H9 (cell line): ENCODE results near the gene ANK2. TPM values are rescaled to one million over a fixed set of nuclear protein-coding genes. Genes with fewer than 3 reads are reported as not detected.

Experiments used
- DNase-seq: peaks from one replicate; pipeline ENCODE4 v3.0.0-alpha.2; 2017
- H2AFZ ChIP-seq: one replicate; pipeline ENCODE4 v1.6.1; 2013; ENCODE audit warnings: mild to moderate bottlenecking, low read length, control low read depth, moderate library complexity
- H2AK5ac ChIP-seq: 2 replicates; pipeline ENCODE4 v1.6.1; 2013; ENCODE audit warnings: low read length, control low read depth, mixed read lengths; ENCODE audit not compliant: insufficient read length
- H2BK120ac ChIP-seq: one replicate; pipeline ENCODE4 v1.6.1; 2013; ENCODE audit warnings: low read depth, mild to moderate bottlenecking, low read length, control low read depth, inconsistent platforms; ENCODE audit not compliant: poor library complexity, severe bottlenecking
- H2BK12ac ChIP-seq: 2 replicates; pipeline ENCODE4 v1.6.1; 2013; ENCODE audit warnings: low read length, control low read depth, mixed read lengths, low read depth; ENCODE audit not compliant: insufficient read length
- H2BK15ac ChIP-seq: 2 replicates; pipeline ENCODE4 v1.6.1; 2013; ENCODE audit warnings: low read depth, low read length, control low read depth
- H2BK20ac ChIP-seq: one replicate; pipeline ENCODE4 v1.6.1; 2013; ENCODE audit warnings: low read depth, mild to moderate bottlenecking, low read length, control low read depth, inconsistent platforms; ENCODE audit not compliant: poor library complexity, severe bottlenecking
- H2BK5ac ChIP-seq: 2 replicates; pipeline ENCODE4 v1.6.1; 2013; ENCODE audit warnings: low read length, control low read depth, mixed read lengths; ENCODE audit not compliant: insufficient read length
- H3K14ac ChIP-seq: 2 replicates; pipeline ENCODE4 v1.6.1; 2013; ENCODE audit warnings: low read length, control low read depth; ENCODE audit not compliant: insufficient read depth
- H3K18ac ChIP-seq: 2 replicates; pipeline ENCODE4 v1.6.1; 2013; ENCODE audit warnings: low read depth, mild to moderate bottlenecking, mixed read lengths, low read length, control low read depth; ENCODE audit not compliant: insufficient read length
- H3K23ac ChIP-seq: 2 replicates; pipeline ENCODE4 v1.6.1; 2013; ENCODE audit warnings: low read length, control low read depth, mixed read lengths, low read depth; ENCODE audit not compliant: insufficient read length
- H3K23me2 ChIP-seq: 2 replicates; pipeline ENCODE4 v1.6.1; 2013; ENCODE audit warnings: low read depth, mild to moderate bottlenecking, mixed read lengths, low read length, control low read depth; ENCODE audit not compliant: insufficient read length, poor library complexity, severe bottlenecking
- H3K27ac ChIP-seq: 2 replicates; pipeline ENCODE4 v1.5.1; 2013; ENCODE audit warnings: low read length, control low read depth, mixed read lengths, low read depth; ENCODE audit not compliant: insufficient read length
- H3K27me3 ChIP-seq: 2 replicates; pipeline ENCODE4 v1.6.1; 2013; ENCODE audit warnings: low read length, control low read depth, inconsistent platforms; ENCODE audit not compliant: insufficient read depth
- H3K4ac ChIP-seq: 2 replicates; pipeline ENCODE4 v1.6.1; 2013; ENCODE audit warnings: low read depth, mild to moderate bottlenecking, control low read depth, inconsistent platforms, low read length, moderate library complexity
- H3K4me1 ChIP-seq: 2 replicates; pipeline ENCODE4 v1.6.1; 2013; ENCODE audit warnings: low read length, control low read depth, inconsistent platforms; ENCODE audit not compliant: insufficient read depth
- H3K4me2 ChIP-seq: 2 replicates; pipeline ENCODE4 v1.6.1; 2013; ENCODE audit warnings: low read length, control low read depth, mixed read lengths; ENCODE audit not compliant: insufficient read length, insufficient read depth
- H3K56ac ChIP-seq: 2 replicates; pipeline ENCODE4 v1.6.1; 2013; ENCODE audit warnings: low read depth, mild to moderate bottlenecking, mixed read lengths, low read length, control low read depth; ENCODE audit not compliant: insufficient read length
- H3K79me1 ChIP-seq: 2 replicates; pipeline ENCODE4 v1.6.1; 2013; ENCODE audit warnings: low read depth, mild to moderate bottlenecking, moderate library complexity, low read length, control low read depth, inconsistent platforms; ENCODE audit not compliant: insufficient read depth, poor library complexity, severe bottlenecking
- H3K79me2 ChIP-seq: 2 replicates; pipeline ENCODE4 v1.6.1; 2013; ENCODE audit warnings: low read length, control low read depth, inconsistent platforms; ENCODE audit not compliant: insufficient read depth
- H3K9ac ChIP-seq: 2 replicates; pipeline ENCODE4 v1.6.1; 2013; ENCODE audit warnings: low read length, control low read depth, mixed read lengths; ENCODE audit not compliant: insufficient read length; ENCODE audit errors: extremely low read depth
- H3K9me3 ChIP-seq: one replicate; pipeline ENCODE4 v1.6.1; 2013; ENCODE audit warnings: low read depth, low read length, inconsistent platforms; ENCODE audit not compliant: control insufficient read depth
- H3T11ph ChIP-seq: one replicate; pipeline ENCODE4 v1.6.1; 2013; ENCODE audit warnings: mild to moderate bottlenecking, low read length, control low read depth, inconsistent platforms
- H4K20me1 ChIP-seq: one replicate; pipeline ENCODE4 v1.6.1; 2013; ENCODE audit not compliant: control insufficient read depth, insufficient read length, insufficient read depth
- H4K5ac ChIP-seq: 2 replicates; pipeline ENCODE4 v1.6.1; 2013; ENCODE audit warnings: low read depth, mild to moderate bottlenecking, mixed read lengths, low read length, control low read depth; ENCODE audit not compliant: insufficient read length
- H4K8ac ChIP-seq: replicated peaks from 2 replicates; pipeline ENCODE4 v1.6.1; 2013; ENCODE audit warnings: low read length, control low read depth, mixed read lengths, low read depth; ENCODE audit not compliant: insufficient read length
- H4K91ac ChIP-seq: 2 replicates; pipeline ENCODE4 v1.6.1; 2013; ENCODE audit warnings: low read depth, mild to moderate bottlenecking, moderate library complexity, mixed read lengths, low read length, control low read depth; ENCODE audit not compliant: insufficient read length
- H3K27ac Mint-ChIP-seq, 3 experiments: 2 replicates in 2 of 3; 3 replicates in 1 of 3; pipeline ENCODE4 v1.8.0; 2020 to 2021; ENCODE audit warnings: mixed read lengths in 3 of 3, mild to moderate bottlenecking in 1 of 3, moderate library complexity in 1 of 3
- H3K27me3 Mint-ChIP-seq: 2 replicates; pipeline ENCODE4 v1.8.0; 2021; ENCODE audit warnings: low read depth, mild to moderate bottlenecking, moderate library complexity, mixed read lengths
- H3K36me3 Mint-ChIP-seq, 3 experiments: 2 replicates in 2 of 3; 3 replicates in 1 of 3; pipeline ENCODE4 v1.8.0; 2020 to 2021; ENCODE audit warnings: low read depth in 3 of 3, mixed read lengths in 3 of 3; ENCODE audit not compliant: insufficient read depth in 1 of 3
- H3K4me1 Mint-ChIP-seq, 2 experiments: 2 replicates each; pipeline ENCODE4 v1.8.0; 2020; ENCODE audit warnings: mixed read lengths in 2 of 2
- H3K4me3 Mint-ChIP-seq, 2 experiments: 2 replicates in 1 of 2; 3 replicates in 1 of 2; pipeline ENCODE4 v1.8.0; 2020 to 2021; ENCODE audit warnings: mild to moderate bottlenecking in 2 of 2, mixed read lengths in 2 of 2, moderate library complexity in 1 of 2
- H3K9me3 Mint-ChIP-seq, 2 experiments: 2 replicates in 1 of 2; 3 replicates in 1 of 2; pipeline ENCODE4 v1.8.0; 2020; ENCODE audit warnings: mild to moderate bottlenecking in 2 of 2, mixed read lengths in 2 of 2, moderate library complexity in 1 of 2
- CTCF ChIP-seq: fragments of 200-600 bp; sonication (generic); conservative IDR thresholded peaks from 3 replicates; pipeline ENCODE4 v1.8.0; 2021; ENCODE audit warnings: antibody characterized with exemption, mild to moderate bottlenecking
- WGBS: extraction: QIAGEN DNeasy Blood & Tissue Kit; methylation state at CpG from one replicate; pipeline ENCODE4 v1.1.7; 2013; ENCODE audit warnings: missing lambda C conversion rate, low lambda C conversion rate, mixed read lengths; ENCODE audit not compliant: insufficient read length; ENCODE audit errors: extremely low coverage; 5-methylcytosine and 5-hydroxymethylcytosine counted together
- total RNA-seq: library from RNA; stranded (reverse); gene quantifications from 2 replicates; pipeline ENCODE4 v1.2.1, GENCODE V29; 2021

Gene ANK2
- total RNA-seq, 1 experiment from 2014 or later, result 36.8 TPM

- H2BK5ac ChIP-seq, result no peak overlapping the region
- no peaks in the 10 kb centered on the region for H3K27me3 ChIP-seq
- no peak overlapping the region for H4K91ac ChIP-seq
- H3K9me3 ChIP-seq, result no peaks in the 10 kb centered on the region
- no peak for TF ChIP-seq CTCF
- no peaks in the 10 kb centered on the region for H3K27me3 Mint-ChIP-seq
- DNase-seq, result no peak
- H2BK12ac ChIP-seq, result no peak overlapping the region
- H2BK20ac ChIP-seq, result no peak overlapping the region
- no peak overlapping the region for H3K4ac ChIP-seq
- H3K56ac ChIP-seq, result no peak overlapping the region
- H3K14ac ChIP-seq, result no peak overlapping the region; the same call in 1 of the 2 replicates
- H3K4me1 ChIP-seq, result peaks cover 3% of the 10 kb centered on the region; the same call in 1 of the 2 replicates
- H3T11ph ChIP-seq, result no peak overlapping the region
- no peaks in the 10 kb centered on the region for H3K23me2 ChIP-seq
- peaks cover 14 to 27% of the 10 kb centered on the region in 2 experiments for H3K4me1 Mint-ChIP-seq
- no peak overlapping the region for H2AK5ac ChIP-seq
- no peak overlapping the region for H2BK120ac ChIP-seq
- no peak overlapping the region for H3K18ac ChIP-seq
- H3K36me3 Mint-ChIP-seq, result peaks cover 8 to 46% (median 8%) of the 10 kb centered on the region in 3 experiments
- H3K4me2 ChIP-seq, result no peak overlapping the region
- H3K9me3 Mint-ChIP-seq, result no peaks in the 10 kb centered on the region
- no peaks in the 10 kb centered on the region for H4K20me1 ChIP-seq
- H2AFZ ChIP-seq, result no peak overlapping the region
- H3K23ac ChIP-seq, result no peak overlapping the region
- WGBS, result no CpG with 5 or more reads among the region's 5 CpGs
- peak overlapping the region; percentile 16 for H3K27ac ChIP-seq
- no peak overlapping the region for H3K9ac ChIP-seq
- no peak overlapping the region for H4K5ac ChIP-seq
- no peak overlapping the region for H2BK15ac ChIP-seq
- no peaks in the 10 kb centered on the region for H3K79me1 ChIP-seq
- H3K4me3 Mint-ChIP-seq, result no peak overlapping the region
- H3K79me2 ChIP-seq, result no peaks in the 10 kb centered on the region
- H3K27ac Mint-ChIP-seq, result peak overlapping the region in 1 of 3 experiments; percentile 8; a peak in 1 of 7 replicates
- no peak overlapping the region for H4K8ac ChIP-seq
Observed at GRCh38 chr4:113332701-113333100, 283.2 kb downstream of the ANK2 start.
